K562 (cell line): Measurements from ENCODE around the gene EIF2AK3. TPM values are rescaled to one million over a fixed set of nuclear protein-coding genes. Genes with fewer than 3 reads are reported as not detected.
A peak's percentile ranks its signal among the peaks of the same experiment; 100 is the strongest.

Source experiments
- ATAC-seq: fragments of 200-7000 bp; cut with Tn5 transposase; 3 replicates; pipeline ENCODE4 v1.9.1; 2020; ENCODE audit warnings: moderate library complexity
- BruUV-seq: library from RNA; stranded (reverse); fragments of 400-500 nt; replicated peaks from 2 replicates; lab custom pipeline; 2021; lab: Mats Ljungman, UMichigan
- CTCF ChIA-PET: fragments of 300-600 bp; formaldehyde crosslinking; extraction: SDS; loops from one replicate; lab custom pipeline; 2021; ENCODE audit warnings: low intra/inter-chr PET ratio; lab: Yijun Ruan, JAX
- POLR2A ChIA-PET: fragments of 300-600, 350-650 bp; sonication (Branson Sonifier 250); formaldehyde crosslinking; extraction: SDS; loops from one replicate; lab custom pipeline; 2021; ENCODE audit warnings: antibody characterized with exemption, inconsistent platforms; lab: Yijun Ruan, JAX
- DNase-seq, 4 experiments: peaks; one replicate each; pipeline versions ENCODE4 v3.0.0 to v3.0.0-alpha.2; 2011 to 2018; ENCODE audit warnings: low spot score in 3 of 4, mixed read lengths in 3 of 4; ENCODE audit errors: extremely low read depth in 1 of 4
- FAIRE-seq: peaks from 2 replicates; lab custom pipeline; 2011; peaks lifted over from hg19 to GRCh38; lab: Jason Lieb, UNC
- H2AFZ ChIP-seq: 2 replicates; pipeline ENCODE4 v1.6.0; 2011; ENCODE audit warnings: low read depth, low read length, control low read depth, inconsistent platforms
- H3K27ac ChIP-seq: fragments of 200-600 bp; 3 replicates; pipeline ENCODE4 v1.8.0; 2011; ENCODE audit warnings: low read depth, mild to moderate bottlenecking, control low read depth, inconsistent platforms, low read length, moderate library complexity, mixed read lengths; ENCODE audit errors: extremely low read depth
- H3K27me3 ChIP-seq, 2 experiments: fragments of 300-600 bp in 1 of 2; 2 replicates in 1 of 2; 3 replicates in 1 of 2; pipeline versions ENCODE4 v1.6.0 to v1.8.0; 2011; ENCODE audit warnings: inconsistent platforms in 2 of 2, low read length in 2 of 2, mild to moderate bottlenecking in 1 of 2, mixed read lengths in 1 of 2, moderate library complexity in 1 of 2; ENCODE audit not compliant: control insufficient read depth in 2 of 2, insufficient read depth in 2 of 2
- H3K36me3 ChIP-seq: fragments of 300-600 bp; 3 replicates; pipeline ENCODE4 v1.8.0; 2011; ENCODE audit warnings: mild to moderate bottlenecking, low read length, inconsistent platforms; ENCODE audit not compliant: control insufficient read depth, insufficient read depth
- H3K4me1 ChIP-seq, 2 experiments: fragments of 200-600 bp in 1 of 2; replicated peaks in 1 of 2; 2 replicates in 1 of 2; 3 replicates in 1 of 2; pipeline versions ENCODE4 v1.5.1 to v1.8.0; 2011; ENCODE audit warnings: inconsistent platforms in 2 of 2, low read length in 2 of 2, mild to moderate bottlenecking in 1 of 2, mixed read lengths in 1 of 2, moderate library complexity in 1 of 2; ENCODE audit not compliant: control insufficient read depth in 2 of 2, insufficient read depth in 2 of 2
- H3K4me2 ChIP-seq: 2 replicates; pipeline ENCODE4 v1.6.1; 2011; ENCODE audit warnings: low read length, control low read depth, inconsistent platforms, mixed read lengths; ENCODE audit not compliant: insufficient read depth
- H3K4me3 ChIP-seq: fragments of 200-600 bp; sonication (generic), shearing (Covaris generic); 2 replicates; pipeline ENCODE4 v1.5.1; 2016; ENCODE audit warnings: control low read depth, inconsistent platforms
- H3K79me2 ChIP-seq: fragments of 200-600 bp; 3 replicates; pipeline ENCODE4 v1.8.0; 2011; ENCODE audit warnings: low read length, inconsistent platforms; ENCODE audit not compliant: control insufficient read depth, insufficient read depth
- H3K9ac ChIP-seq, 2 experiments: 2 replicates each; pipeline versions ENCODE4 v1.6.0 to v1.6.1; 2011; ENCODE audit warnings: low read depth in 2 of 2, low read length in 2 of 2, control low read depth in 1 of 2, inconsistent platforms in 1 of 2, mild to moderate bottlenecking in 1 of 2, mixed read lengths in 1 of 2; ENCODE audit not compliant: insufficient read depth in 1 of 2
- H3K9me1 ChIP-seq: one replicate; pipeline ENCODE4 v1.6.0; 2011; ENCODE audit warnings: inconsistent platforms, mild to moderate bottlenecking, low read length, moderate library complexity; ENCODE audit not compliant: control insufficient read depth, insufficient read depth
- H3K9me3 ChIP-seq: replicated peaks from 2 replicates; pipeline ENCODE4 v1.5.1; 2011; ENCODE audit warnings: low read depth, low read length, inconsistent platforms; ENCODE audit not compliant: control insufficient read depth, insufficient read depth
- H4K20me1 ChIP-seq: replicated peaks from 2 replicates; pipeline ENCODE4 v1.6.1; 2011; ENCODE audit warnings: low read length, inconsistent platforms, mixed read lengths; ENCODE audit not compliant: control insufficient read depth, insufficient read depth
- BACH1 ChIP-seq: fragments of 200-800 bp; sonication (Bioruptor generic); IDR thresholded peaks from 2 replicates; pipeline ENCODE4 v1.6.1; 2016; ENCODE audit warnings: missing genetic modification characterization, missing compliant biosample characterization
- CBFB ChIP-seq: sonication (generic); formaldehyde crosslinking; IDR thresholded peaks from 2 replicates; pipeline ENCODE4 v1.4.0; 2020; ENCODE audit warnings: mild to moderate bottlenecking, missing genetic modification reagents
- CBX1 ChIP-seq: sonication (generic); IDR thresholded peaks from 2 replicates; pipeline ENCODE4 v1.6.1; 2016; ENCODE audit warnings: antibody characterized with exemption, low read depth, mild to moderate bottlenecking
- CREB5 ChIP-seq: fragments of 250-450 bp; sonication (Bioruptor Pico); IDR thresholded peaks from 2 replicates; pipeline ENCODE4 v1.5.0; 2020; ENCODE audit warnings: mild to moderate bottlenecking
- CXXC5 ChIP-seq: fragments of 250-450 bp; sonication (Bioruptor Pico); IDR thresholded peaks from 2 replicates; pipeline ENCODE4 v1.8.0; 2022; ENCODE audit warnings: inconsistent platforms, mild to moderate bottlenecking, moderate library complexity
- E2F1 ChIP-seq: sonication (generic); formaldehyde crosslinking; IDR thresholded peaks from 2 replicates; pipeline ENCODE4 v1.8.1; 2023; ENCODE audit warnings: mild to moderate bottlenecking, missing genetic modification reagents, moderate library complexity
- FOXJ3 ChIP-seq: sonication (generic); formaldehyde crosslinking; IDR thresholded peaks from 2 replicates; pipeline ENCODE4 v1.4.0; 2020; ENCODE audit warnings: mild to moderate bottlenecking, missing genetic modification reagents
- GABPB2 ChIP-seq: fragments of 250-450 bp; sonication (Bioruptor Pico); conservative IDR thresholded peaks from 2 replicates; pipeline ENCODE4 v1.5.1; 2021; ENCODE audit warnings: mild to moderate bottlenecking
- NFIX ChIP-seq: fragments of 250-450 bp; sonication (Bioruptor Pico); IDR thresholded peaks from 2 replicates; pipeline ENCODE4 v1.4.0; 2020; ENCODE audit warnings: low read depth, mild to moderate bottlenecking, moderate library complexity
- PML ChIP-seq: IDR thresholded peaks from 2 replicates; pipeline ENCODE4 v1.6.1; 2012; ENCODE audit warnings: low read length, inconsistent platforms
- RBM25 ChIP-seq: fragments of 200-400 bp; formaldehyde crosslinking; IDR thresholded peaks from 2 replicates; pipeline ENCODE4 v1.6.1; 2018; ENCODE audit warnings: low read length, low read depth, moderate library complexity; ENCODE audit not compliant: severe bottlenecking
- WGBS: fragments of 100-300 bp; shearing (Covaris generic); methylation state at CpG from one replicate; pipeline ENCODE4 v1.1.6; 2016; ENCODE audit warnings: low coverage, mixed read lengths; ENCODE audit not compliant: insufficient coverage; ENCODE audit errors: missing lambda C conversion rate; 5-methylcytosine and 5-hydroxymethylcytosine counted together
- in situ Hi-C: fragments of 300-500 bp; cut with MboI; formaldehyde crosslinking; loops from 4 replicates; pipeline ENCODE4 v1.15.0; 2018; ENCODE audit warnings: inconsistent platforms, mixed read lengths
- intact Hi-C: fragments of 100-400 bp; cut with micrococcal nuclease; formaldehyde crosslinking; loops from 2 replicates; pipeline ENCODE4 v1.14.2; 2022
- polyA plus RNA-seq, 8 experiments: library from polyadenylated mRNA; depleted of rRNA in 4 of 8; stranded (reverse) in 5 of 8; unstranded in 3 of 8; fragments of >200 nt; fragmentation: Nextera tagmentation in 2 of 8; fragmentation: Illumina TruSeq in 1 of 8; extraction: Ambion mirVana in 2 of 8; extraction: Trizol in 1 of 8; gene quantifications; 2 replicates each; pipeline versions ENCODE4 v1.2.1 to v1.2.3, GENCODE V29; 2011 to 2014; ENCODE audit warnings: inconsistent platforms in 1 of 8, missing spikeins in 1 of 8
- total RNA-seq, 7 experiments: library from RNA; depleted of rRNA in 6 of 7; stranded (reverse); fragments of >200 nt in 6 of 7; fragmentation: Illumina TruSeq in 2 of 7; extraction: Trizol in 2 of 7; gene quantifications; 2 replicates each; pipeline versions ENCODE4 v1.2.1 to v1.2.3, GENCODE V29; 2011 to 2021; ENCODE audit warnings: low replicate concordance in 1 of 7
- TF ChIP-seq, protein P1 (sequence below): IDR thresholded peaks from 2 replicates; pipeline ENCODE4 v1.6.1; 2011; ENCODE audit warnings: borderline replicate concordance, low read depth, mild to moderate bottlenecking, moderate library complexity, low read length; ENCODE audit not compliant: insufficient read depth, poor library complexity, severe bottlenecking
- TF ChIP-seq, protein P2 (sequence below): sonication (generic); formaldehyde crosslinking; IDR thresholded peaks from 2 replicates; pipeline ENCODE4 v1.4.0; 2020; ENCODE audit warnings: mild to moderate bottlenecking, missing genetic modification reagents
- TF ChIP-seq, protein P3 (sequence below), 2 experiments: fragments of 450-650 bp; conservative IDR thresholded peaks; 2 replicates each; pipeline ENCODE4 v1.6.1; 2017; ENCODE audit warnings: mild to moderate bottlenecking in 2 of 2, moderate library complexity in 2 of 2

Gene EIF2AK3
- total and polyA plus RNA-seq, 9 of the 15 experiments (the other 6 are each of a cell fraction or from before 2014, with no cell fraction given), result 1.7 to 11.6 (median 7.4) TPM

- BruUV-seq, result no TSS peak
- Histone ChIP-seq H3K4me2 (no peak overlapping the region), H3K9ac (no peak overlapping the region), H3K9me1 (no peaks in the 10 kb centered on the region), H3K27me3 (no peaks in the 10 kb centered on the region), H2AFZ (no peak overlapping the region), H3K4me3 (no peak overlapping the region), H4K20me1 (no peaks in the 10 kb centered on the region), H3K79me2 (no peaks in the 10 kb centered on the region), H3K4me1 (no peaks in the 10 kb centered on the region), H3K9me3 (no peaks in the 10 kb centered on the region), H3K27ac (no peak overlapping the region), H3K36me3 (peaks cover 46% of the 10 kb centered on the region)
- WGBS, result 88% methylated on average over 2 of the region's 2 CpGs
- DNase-seq, result no peak
- FAIRE-seq, result peak; percentile 52
- ATAC-seq, result no peak
- ChIA-PET POLR2A (interaction anchor here (0.6 to 1.2 kb wide), 2 partner anchors 9 to 11 kb away, joined by 4 read pairs; no protein-coding TSS in a partner anchor), CTCF (interaction anchor here (3.5 kb wide), 1 partner anchor 79 kb away, joined by 54 read pairs; no protein-coding TSS in a partner anchor)
- intact Hi-C loops (loop anchor here (1.0 to 5.0 kb wide), 2 partner anchors 36 to 78 kb away; partner anchors contain the start of gene EIF2AK3), in situ Hi-C loops (loop anchor here (5.0 kb wide), 1 partner anchor 76 kb away; no protein-coding TSS in a partner anchor)
- TF ChIP-seq CREB5 (CRISPR knock-in tag) (no peak), FOXJ3 (CRISPR knock-in tag) (no peak), RBM25 (no peak), GABPB2 (CRISPR knock-in tag) (no peak), NFIX (CRISPR knock-in tag) (no peak), CBFB (no peak), CBX1 (no peak), CXXC5 (CRISPR knock-in tag) (no peak), E2F1 (CRISPR knock-in tag) (no peak), BACH1 (tag) (no peak), PML (no peak)
- TF ChIP-seq, protein P1, sequence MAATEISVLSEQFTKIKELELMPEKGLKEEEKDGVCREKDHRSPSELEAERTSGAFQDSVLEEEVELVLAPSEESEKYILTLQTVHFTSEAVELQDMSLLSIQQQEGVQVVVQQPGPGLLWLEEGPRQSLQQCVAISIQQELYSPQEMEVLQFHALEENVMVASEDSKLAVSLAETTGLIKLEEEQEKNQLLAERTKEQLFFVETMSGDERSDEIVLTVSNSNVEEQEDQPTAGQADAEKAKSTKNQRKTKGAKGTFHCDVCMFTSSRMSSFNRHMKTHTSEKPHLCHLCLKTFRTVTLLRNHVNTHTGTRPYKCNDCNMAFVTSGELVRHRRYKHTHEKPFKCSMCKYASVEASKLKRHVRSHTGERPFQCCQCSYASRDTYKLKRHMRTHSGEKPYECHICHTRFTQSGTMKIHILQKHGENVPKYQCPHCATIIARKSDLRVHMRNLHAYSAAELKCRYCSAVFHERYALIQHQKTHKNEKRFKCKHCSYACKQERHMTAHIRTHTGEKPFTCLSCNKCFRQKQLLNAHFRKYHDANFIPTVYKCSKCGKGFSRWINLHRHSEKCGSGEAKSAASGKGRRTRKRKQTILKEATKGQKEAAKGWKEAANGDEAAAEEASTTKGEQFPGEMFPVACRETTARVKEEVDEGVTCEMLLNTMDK, result no peak
- TF ChIP-seq, protein P2, sequence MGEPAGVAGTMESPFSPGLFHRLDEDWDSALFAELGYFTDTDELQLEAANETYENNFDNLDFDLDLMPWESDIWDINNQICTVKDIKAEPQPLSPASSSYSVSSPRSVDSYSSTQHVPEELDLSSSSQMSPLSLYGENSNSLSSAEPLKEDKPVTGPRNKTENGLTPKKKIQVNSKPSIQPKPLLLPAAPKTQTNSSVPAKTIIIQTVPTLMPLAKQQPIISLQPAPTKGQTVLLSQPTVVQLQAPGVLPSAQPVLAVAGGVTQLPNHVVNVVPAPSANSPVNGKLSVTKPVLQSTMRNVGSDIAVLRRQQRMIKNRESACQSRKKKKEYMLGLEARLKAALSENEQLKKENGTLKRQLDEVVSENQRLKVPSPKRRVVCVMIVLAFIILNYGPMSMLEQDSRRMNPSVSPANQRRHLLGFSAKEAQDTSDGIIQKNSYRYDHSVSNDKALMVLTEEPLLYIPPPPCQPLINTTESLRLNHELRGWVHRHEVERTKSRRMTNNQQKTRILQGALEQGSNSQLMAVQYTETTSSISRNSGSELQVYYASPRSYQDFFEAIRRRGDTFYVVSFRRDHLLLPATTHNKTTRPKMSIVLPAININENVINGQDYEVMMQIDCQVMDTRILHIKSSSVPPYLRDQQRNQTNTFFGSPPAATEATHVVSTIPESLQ (CRISPR knock-in tag), result no peak
- TF ChIP-seq, protein P3, sequence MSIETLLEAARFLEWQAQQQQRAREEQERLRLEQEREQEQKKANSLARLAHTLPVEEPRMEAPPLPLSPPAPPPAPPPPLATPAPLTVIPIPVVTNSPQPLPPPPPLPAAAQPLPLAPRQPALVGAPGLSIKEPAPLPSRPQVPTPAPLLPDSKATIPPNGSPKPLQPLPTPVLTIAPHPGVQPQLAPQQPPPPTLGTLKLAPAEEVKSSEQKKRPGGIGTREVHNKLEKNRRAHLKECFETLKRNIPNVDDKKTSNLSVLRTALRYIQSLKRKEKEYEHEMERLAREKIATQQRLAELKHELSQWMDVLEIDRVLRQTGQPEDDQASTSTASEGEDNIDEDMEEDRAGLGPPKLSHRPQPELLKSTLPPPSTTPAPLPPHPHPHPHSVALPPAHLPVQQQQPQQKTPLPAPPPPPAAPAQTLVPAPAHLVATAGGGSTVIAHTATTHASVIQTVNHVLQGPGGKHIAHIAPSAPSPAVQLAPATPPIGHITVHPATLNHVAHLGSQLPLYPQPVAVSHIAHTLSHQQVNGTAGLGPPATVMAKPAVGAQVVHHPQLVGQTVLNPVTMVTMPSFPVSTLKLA (conservative IDR thresholded peaks at IDR 0.05), result no peak
Measured at GRCh38 chr2:88591698-88592097, 35.6 kb downstream of the EIF2AK3 start.
